ENCODE results near the gene CPAMD8.
"Not testable (repeated sequence)": the region's sequence is repeated elsewhere in the genome, so short reads cannot be mapped to it uniquely, and the experiment has no call there.

CPAMD8 gene

DNA sequence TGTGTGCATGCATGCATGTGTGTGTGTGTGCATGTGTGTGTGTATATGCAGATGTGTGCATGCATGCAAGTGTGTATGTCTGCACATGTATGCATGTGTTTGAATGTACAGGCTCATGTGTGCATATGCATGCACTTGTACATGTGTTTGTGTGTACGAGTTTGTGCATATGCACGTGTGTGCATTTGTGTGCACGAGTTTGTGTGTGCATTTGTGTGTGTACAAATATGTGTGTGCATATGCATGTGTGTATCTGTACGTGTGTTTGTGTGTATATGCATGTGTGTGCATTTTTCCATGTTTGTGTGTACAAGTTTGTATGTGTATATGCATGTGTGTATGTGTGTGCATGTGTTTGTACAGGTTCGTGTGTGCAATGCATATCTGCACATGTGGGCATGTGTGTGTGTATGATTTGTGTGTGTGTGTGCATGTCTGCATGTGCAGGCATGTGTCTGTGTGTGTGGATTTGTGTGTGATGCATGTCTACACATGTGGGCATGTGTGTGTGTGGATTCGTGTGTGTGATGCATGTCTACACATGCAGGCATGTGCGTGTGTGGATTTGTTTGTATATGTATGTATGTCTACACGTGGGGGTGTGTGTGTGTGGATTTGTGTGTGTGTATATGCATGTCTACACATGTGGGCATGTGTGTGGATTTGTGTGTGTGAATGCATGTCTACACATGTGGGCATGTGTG lies 80.7 kb downstream of the CPAMD8 start:
- no peak for DNase-seq

DNA sequence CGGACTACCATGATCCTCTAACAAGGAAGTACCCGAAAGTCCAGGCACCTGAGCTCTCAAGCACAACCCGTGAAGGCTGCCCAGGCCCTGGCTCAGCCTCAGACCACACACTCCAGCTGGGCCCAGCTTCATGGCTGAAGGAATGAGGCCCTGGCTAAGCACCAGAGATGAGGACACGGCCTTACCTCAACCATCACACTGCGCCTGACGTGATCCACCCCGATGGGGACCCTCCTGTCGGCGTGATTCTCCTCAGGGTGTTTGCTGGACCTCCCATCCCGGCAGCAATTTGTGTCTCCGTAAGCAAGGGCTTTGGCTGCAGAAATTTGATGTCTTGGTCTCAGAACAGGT lies 81.3 kb downstream of the CPAMD8 start:
- no peak for DNase-seq

GRCh38 chr19:16944626-16945363 lies 81.8 kb downstream of the CPAMD8 start:
- no peak for DNase-seq

GRCh38 chr19:16943942-16944625 lies 82.5 kb downstream of the CPAMD8 start:
- no peak for DNase-seq

DNA sequence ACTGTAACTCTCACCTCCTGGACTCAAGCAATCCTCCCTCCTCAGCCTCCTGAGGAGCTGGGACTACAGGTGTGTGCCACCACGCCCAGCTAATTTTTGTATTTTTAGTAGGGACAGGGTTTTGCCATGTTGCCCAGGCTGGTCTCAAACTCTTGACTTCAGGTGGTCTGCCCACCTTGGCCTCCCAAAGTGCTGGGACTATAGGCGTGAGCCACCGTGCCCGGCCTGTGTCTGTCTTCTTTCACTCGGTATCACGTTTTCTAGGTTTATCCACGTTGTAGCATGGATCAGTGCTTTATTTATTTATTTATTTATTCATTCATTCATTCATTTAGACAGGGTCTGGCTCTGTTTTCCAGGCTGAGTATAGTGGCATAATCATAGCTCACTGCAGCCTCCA lies 83.5 kb downstream of the CPAMD8 start:
- not testable (repeated sequence) for DNase-seq

- no peak for DNase-seq
Measured at GRCh38 chr19:16942583-16942982, 84.0 kb downstream of the CPAMD8 start.

GRCh38 chr19:16940626-16941025 lies 86.0 kb downstream of the CPAMD8 start:
- no peak for DNase-seq

GRCh38 chr19:16940063-16940462 lies 86.5 kb downstream of the CPAMD8 start:
- DNase-seq: not testable (repeated sequence)

DNA sequence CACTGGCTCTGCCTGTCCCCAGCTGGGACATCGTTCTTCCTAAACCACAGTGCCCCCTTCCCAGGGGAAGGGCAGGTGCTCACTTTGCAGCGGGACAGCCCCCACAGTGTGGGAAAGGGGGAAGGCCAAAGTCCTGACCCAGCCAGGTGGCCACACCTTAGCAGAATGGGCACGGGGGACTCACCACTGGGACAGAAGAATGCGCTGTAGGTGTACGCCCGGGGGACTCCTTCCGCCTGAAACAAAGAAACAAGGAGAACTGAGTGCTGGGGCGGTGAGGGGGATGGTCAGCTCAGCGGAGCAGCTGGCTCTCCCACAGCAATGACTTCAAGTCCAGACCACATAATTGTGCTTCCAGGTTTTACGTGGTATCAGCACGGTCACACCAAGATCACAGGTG lies 88.4 kb downstream of the CPAMD8 start:
- no peak for DNase-seq

- DNase-seq: not testable (repeated sequence)
Measured at GRCh38 chr19:16937796-16938195, 88.8 kb downstream of the CPAMD8 start.

DNA sequence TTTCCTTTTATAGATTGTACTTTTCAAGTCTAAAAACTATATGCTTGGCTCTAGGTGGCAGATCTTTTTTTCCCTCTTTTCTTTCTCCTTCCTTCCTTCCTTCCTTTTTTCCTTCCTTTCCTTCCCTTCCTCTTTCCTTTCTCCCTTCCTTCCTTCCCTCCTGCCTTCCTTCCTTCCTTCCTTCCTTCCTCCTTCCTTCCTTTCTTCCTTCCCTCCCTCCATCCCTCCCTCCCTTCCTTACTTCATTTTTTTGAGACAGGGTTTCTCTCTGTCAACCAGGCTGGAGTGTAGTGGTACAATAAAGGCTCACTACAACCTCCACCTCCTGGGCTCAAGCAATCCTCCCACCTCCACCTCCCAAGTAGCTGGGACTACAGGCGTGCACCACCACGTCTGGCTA lies 89.7 kb downstream of the CPAMD8 start:
- no peak for DNase-seq

- DNase-seq: no peak
Measured at GRCh38 chr19:16934489-16934888, 92.1 kb downstream of the CPAMD8 start.

DNA sequence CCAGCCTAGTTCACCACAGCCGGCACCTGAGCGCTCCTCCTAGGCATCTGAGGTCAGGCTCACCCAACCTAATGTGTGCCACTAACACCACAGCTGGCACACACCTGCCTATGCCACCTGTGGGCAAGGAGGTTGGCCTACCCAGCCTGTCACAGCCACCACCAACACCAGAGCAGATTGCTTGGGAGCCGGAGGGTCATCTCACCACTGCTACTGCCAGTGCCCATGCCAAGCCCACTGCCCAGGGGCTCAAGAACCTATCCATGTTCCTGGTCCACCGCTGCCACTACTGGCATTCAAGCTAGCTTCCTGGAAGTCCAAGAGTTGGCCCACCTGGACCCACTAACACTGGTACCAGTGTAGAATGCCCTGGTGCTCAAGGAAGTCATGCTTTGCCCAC lies 95.3 kb downstream of the CPAMD8 start:
- DNase-seq: peak; percentile 33

- peak; percentile 41 for DNase-seq
Measured at GRCh38 chr19:16930753-16931152, 95.9 kb downstream of the CPAMD8 start.

DNA sequence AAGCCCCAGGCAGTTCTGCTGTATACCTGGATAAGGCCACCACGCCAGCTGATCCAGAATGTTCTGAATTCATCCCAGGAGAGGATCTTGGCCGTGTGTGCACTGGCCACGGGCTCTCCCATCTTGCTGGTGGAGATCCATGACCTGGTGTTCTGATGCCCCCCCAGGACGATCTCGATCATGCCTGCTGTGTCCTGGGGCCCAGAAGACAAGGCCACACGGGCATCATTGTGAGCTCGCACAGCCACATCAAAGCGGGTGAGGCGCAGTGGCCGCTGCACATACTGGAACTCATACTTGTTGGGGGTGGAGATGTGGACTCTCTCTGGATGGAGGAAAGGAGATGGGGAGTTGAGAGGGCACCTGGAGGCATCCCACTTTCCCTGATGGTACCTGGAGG lies 97.7 kb downstream of the CPAMD8 start:
- DNase-seq: peak; percentile 44

DNA sequence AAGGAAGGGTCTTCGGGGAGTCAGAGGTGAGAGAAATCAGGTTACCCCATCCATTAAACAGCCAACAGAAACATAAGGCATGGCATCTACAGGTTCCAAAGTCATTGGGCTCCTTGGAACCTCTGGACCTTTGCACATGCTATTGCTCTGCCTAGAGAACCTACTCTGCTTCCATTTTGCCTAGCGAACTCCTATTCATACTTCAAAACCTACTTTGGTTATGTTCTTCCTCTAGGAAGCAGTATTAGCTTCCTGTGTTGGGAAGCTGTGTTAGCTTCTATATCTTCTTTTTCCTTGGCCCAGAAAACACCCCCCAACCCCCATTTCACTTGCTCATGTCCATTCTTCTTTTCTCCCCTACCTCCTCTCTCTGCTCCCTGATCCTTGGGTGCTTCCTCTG lies 98.3 kb downstream of the CPAMD8 start:
- no peak for DNase-seq

DNA sequence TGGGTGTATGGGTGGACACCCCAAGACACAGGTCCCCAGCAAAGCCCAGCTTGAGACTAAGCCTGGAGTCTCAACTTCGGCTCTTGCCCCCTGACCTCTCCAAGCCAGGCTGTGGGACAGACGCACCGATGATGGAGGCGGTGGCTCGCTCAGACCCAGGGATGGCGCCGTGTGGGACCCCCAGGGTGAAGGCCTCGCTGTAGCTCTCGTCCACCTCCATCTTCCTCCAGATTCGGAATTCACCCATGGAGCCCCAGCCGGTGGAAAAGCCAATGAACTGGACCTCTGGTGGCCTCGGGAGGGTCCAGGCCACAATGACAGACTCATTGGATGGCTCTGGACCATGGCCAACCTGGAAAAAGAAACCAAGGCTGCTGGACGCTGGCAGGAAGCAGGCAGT lies 98.7 kb downstream of the CPAMD8 start:
- DNase-seq: peak; percentile 45

DNA sequence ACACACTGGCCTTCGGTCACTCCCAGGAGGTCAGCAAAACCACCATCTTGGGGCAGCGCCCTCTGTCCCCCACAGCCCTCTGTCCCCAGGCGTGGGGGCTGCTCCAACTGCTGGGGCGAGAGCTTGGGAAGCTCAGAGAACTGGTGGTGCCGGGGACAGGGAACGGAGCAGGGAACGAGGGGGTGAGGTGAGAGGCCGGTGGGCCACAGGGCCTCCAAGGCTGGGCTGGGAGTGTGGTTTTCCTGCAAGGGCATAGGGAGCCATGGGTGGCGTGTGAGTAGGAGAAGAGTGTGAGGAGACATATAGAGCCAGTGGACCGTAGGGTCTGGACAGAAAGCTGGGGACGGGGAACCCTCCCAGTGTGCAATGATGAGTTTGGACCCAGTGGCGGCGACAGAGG lies 103.7 kb downstream of the CPAMD8 start:
- no peak for DNase-seq

DNA sequence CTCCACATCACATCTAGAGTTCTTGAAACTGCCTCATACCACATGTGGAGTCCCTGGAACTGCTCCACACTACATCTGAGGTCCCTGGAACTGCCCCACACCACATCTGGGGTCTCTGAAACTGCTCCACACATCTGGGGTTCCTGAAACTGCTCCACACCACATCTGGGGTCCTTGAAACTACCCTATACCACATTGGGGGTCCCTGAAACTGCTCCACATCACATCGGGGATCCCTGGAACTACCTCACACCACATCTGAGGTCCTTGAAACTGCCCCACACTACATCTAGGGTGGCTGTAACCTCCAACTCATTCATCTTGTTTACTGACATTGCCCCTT lies 104.0 kb downstream of the CPAMD8 start:
- no peak for DNase-seq

DNA sequence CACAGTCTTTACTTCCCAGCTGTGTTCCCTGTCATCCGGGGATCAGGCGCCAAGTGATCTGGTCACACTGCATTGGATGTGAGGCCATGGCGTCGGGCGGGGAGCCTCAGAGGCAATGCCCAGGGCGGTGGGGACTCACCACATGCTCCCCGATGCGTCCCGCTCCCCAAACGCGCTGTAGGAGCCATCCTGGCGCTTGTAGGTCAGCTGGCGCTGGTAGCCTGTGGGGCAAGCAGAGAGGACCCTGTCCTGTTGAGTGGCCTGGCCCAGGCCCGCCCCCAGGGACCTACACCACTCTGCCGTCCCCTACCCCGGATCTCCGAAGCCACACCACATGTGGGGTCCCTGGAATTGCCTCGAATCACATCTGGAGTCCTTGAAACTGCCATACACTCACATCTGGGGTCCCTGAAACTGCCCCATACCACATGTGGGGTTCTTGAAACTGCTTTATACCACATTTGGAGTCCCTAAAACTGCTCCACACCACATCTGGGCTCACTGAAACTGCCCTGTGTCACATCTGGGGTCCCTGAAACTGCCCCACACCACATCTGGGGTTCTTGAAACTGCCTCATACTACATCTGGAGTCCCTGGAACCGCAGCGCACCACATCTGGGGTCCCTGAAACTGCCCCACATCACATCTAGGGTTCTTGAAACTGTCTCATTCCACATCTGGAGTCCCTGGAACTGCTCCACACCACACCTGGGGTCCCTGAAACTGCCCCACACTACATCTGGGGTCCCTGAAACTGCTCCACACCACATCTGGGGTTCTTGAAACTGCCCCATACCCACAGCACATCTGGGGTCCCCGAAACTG lies 104.6 kb downstream of the CPAMD8 start:
- DNase-seq: no peak

DNA sequence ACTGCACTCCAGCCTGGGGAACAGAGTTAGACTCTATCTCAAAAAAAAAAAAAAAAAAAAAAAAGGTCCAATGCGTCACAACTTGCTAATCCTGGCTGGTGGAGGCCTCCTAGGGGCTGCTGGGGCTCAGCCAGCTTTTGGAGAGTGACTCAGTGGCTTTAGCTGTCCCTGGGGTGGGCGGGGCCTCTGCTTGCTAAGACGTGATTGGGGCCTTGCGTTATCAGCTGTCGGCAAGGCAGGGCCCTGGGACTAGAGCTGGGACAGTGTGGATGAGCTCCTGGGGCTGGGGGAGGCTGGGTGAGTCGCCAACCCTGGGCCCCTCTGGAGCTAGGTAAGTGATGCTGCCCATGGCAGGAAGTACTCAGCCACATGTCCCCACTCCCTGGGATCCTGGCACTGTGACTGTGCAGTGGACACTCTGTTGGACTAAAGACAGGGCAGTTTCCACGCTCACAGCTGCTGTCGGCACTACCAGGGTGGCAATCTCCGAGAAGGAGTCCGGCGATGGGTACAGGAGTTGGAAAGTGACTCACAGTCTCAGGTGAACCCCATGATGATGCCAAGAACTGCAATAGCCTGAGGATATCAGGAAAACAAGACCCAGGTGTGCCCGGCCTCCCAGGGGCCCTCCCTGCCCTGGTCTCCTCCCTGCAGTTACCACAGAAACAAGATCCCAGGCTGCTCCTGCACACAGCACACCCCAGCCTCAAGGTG lies 105.6 kb downstream of the CPAMD8 start:
- DNase-seq: no peak

DNA sequence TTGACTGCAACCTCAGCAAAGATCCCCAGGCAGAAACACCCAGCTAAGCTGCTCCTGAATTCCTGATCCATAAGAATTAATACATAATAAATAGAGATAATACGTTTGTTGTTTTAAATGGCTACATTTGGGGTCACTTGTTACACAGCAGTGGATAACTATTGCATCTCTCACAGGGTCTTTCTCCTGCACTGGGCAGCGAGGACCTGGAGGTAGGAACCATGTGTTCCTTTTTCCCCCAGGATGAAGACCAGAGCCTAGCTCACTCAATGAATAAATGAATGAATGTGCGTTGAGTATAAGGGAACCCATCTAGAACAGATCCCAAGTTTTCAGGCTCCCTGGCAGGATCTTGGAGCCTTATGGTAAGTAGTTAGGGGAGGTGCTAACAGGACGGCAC lies 107.1 kb downstream of the CPAMD8 start:
- no peak for DNase-seq

DNA sequence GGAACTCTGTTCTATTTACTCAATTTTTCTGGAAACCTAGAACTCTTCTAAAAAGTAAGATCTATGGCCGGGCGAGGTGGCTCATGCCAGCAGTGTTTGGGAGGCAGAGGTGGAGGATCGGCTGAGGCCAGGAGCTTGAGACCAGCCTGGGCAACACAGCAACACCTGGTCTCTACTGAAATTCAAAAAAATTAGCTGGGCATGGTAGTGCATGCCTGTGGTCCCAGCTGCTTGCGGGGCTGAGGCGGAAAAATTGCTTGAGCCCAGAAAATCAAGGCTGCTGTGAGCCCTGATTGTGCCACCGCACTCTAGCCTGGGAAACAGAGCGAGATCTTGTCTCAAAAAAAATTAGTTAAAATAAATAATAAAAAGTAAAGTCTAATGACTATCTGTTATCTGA lies 109.2 kb downstream of the CPAMD8 start:
- peak; percentile 10 for DNase-seq

All from activated effector memory CD4-positive, alpha-beta T cell treated with anti-CD3 and anti-CD28 coated beads, Interleukin-2, amount 50 U/mL, for 16 hours (primary cell).